Measurements from ENCODE around the gene HLX.

DNA sequence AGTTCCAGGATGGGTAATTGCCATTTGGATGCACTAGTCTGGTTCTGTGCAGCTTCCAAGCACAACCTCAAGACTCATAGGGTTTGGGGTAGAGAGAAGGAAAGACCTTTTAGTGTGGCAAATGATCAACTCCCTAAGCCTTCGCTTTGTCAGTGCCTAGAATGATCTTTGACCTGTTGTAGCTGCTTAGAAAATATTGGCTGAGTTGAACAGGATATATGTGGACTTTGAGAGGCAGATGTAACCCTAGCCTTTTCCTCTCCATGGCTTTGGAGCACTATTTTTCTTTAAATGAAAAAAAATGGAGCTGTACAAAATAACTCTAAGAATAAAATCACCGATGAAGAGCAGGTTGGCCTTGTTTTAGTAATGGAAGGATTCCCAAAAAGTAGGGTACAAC is 41.7 kb downstream of the HLX start:
- TF ChIP-seq, protein P1, sequence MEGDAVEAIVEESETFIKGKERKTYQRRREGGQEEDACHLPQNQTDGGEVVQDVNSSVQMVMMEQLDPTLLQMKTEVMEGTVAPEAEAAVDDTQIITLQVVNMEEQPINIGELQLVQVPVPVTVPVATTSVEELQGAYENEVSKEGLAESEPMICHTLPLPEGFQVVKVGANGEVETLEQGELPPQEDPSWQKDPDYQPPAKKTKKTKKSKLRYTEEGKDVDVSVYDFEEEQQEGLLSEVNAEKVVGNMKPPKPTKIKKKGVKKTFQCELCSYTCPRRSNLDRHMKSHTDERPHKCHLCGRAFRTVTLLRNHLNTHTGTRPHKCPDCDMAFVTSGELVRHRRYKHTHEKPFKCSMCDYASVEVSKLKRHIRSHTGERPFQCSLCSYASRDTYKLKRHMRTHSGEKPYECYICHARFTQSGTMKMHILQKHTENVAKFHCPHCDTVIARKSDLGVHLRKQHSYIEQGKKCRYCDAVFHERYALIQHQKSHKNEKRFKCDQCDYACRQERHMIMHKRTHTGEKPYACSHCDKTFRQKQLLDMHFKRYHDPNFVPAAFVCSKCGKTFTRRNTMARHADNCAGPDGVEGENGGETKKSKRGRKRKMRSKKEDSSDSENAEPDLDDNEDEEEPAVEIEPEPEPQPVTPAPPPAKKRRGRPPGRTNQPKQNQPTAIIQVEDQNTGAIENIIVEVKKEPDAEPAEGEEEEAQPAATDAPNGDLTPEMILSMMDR (IDR thresholded peaks at IDR 0.05; ENCODE audit: low read length), result no peak
- TF ChIP-seq EZH2phosphoT487 (IDR thresholded peaks at IDR 0.05; ENCODE audit: low read length), result no peak

All from MM.1S (cell line).